A673 (cell line): Measurements from ENCODE around the gene LRRC4C.

Experiments used
- EZH2 ChIP-seq: fragments of 200-600 bp; sonication (generic); IDR thresholded peaks from 2 replicates; pipeline ENCODE4 v1.6.1; 2017; ENCODE audit warnings: borderline replicate concordance, low read depth, mild to moderate bottlenecking, mixed read lengths, antibody characterized with exemption, low read length; ENCODE audit not compliant: poor library complexity, severe bottlenecking
- TF ChIP-seq, protein P1 (sequence below): fragments of 300-800, 200-600 bp; sonication (generic); conservative IDR thresholded peaks from 2 replicates; pipeline ENCODE4 v1.5.1; 2017; ENCODE audit warnings: low read depth, mild to moderate bottlenecking, antibody characterized with exemption, low read length, moderate library complexity, mixed read lengths

DNA sequence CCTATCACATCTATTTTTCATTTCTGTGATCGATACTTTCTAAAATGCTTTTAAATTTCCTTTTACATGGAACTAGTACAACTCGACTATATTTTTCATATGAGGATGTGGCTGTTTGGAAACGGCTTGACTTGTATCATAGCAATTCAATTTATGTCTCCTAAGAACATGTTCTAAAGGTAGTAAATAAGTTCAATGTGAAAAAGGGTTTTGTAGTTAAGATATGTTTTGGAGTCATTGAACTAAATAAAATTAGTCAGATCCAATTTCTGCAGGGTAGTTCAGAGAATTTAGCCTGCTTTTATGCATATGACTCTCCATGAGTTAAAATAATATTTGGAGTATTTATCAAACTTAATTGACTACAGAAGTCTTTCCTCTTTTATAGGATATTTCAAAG is 1121.4 kb downstream of the LRRC4C start:
- TF ChIP-seq, protein P1, sequence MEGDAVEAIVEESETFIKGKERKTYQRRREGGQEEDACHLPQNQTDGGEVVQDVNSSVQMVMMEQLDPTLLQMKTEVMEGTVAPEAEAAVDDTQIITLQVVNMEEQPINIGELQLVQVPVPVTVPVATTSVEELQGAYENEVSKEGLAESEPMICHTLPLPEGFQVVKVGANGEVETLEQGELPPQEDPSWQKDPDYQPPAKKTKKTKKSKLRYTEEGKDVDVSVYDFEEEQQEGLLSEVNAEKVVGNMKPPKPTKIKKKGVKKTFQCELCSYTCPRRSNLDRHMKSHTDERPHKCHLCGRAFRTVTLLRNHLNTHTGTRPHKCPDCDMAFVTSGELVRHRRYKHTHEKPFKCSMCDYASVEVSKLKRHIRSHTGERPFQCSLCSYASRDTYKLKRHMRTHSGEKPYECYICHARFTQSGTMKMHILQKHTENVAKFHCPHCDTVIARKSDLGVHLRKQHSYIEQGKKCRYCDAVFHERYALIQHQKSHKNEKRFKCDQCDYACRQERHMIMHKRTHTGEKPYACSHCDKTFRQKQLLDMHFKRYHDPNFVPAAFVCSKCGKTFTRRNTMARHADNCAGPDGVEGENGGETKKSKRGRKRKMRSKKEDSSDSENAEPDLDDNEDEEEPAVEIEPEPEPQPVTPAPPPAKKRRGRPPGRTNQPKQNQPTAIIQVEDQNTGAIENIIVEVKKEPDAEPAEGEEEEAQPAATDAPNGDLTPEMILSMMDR, result no peak
- no peak for TF ChIP-seq EZH2
